ENCODE measurements around the gene FSIP1.

FSIP1 gene

DNA sequence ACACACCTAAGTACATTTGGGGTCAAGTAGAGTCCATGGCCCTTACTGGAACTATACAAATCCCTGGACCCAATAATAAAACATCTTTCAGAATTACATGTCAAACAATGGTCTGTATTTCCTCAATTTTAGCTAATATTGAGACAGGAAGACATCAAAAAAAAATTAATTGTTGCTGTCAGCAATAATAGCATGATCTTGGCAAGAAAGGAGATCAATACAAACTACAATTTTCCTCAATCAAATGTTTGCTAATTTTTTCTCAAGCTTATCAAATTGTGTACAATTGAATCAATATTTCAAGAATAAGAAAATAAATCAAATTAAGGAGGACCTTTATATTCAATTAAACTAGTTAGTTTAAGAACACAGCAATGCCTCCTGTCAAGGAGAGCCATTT lies 62.6 kb downstream of the FSIP1 start:
- DNase-seq (ENCODE audit: low spot score), result no peak

DNA sequence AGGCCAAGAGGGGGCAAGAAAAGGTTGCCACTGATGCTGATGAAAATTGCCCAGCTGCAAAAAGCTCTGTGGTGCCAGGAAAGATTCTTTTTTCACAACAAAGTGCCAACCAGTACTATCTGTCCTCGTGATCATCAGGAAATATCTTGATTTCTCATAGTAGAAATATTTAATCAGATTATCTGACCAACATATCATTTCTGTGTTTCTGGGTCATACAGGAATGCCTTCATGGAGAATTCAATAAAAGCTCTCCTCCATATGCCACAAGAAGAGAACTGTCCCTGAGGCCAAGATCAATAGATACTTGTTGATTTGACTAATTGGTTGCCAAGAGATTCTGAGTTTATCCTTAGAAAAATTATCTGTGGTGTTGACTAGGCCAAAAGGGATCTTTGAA lies 63.5 kb downstream of the FSIP1 start:
- DNase-seq (ENCODE audit: low spot score), result no peak

DNA sequence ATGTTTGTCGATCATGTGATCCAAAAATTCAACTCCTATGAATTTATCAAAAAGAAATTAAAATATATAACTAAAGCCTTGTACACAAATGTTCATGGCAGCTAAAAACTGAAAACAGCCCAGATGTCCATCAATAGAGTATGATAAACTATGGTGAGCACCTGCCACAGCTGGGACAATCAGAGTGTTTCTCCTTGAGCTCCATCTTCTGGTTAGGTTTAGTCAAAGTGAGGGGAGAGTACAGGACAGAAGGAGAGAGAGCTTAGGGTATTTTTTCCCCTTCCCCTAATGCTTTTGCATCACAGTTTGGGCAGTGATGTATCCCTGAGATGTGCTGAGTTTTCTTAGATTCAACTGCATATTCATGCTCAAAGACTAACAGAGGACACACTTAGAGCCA lies 65.5 kb downstream of the FSIP1 start:
- DNase-seq (ENCODE audit: low spot score), result no peak

DNA sequence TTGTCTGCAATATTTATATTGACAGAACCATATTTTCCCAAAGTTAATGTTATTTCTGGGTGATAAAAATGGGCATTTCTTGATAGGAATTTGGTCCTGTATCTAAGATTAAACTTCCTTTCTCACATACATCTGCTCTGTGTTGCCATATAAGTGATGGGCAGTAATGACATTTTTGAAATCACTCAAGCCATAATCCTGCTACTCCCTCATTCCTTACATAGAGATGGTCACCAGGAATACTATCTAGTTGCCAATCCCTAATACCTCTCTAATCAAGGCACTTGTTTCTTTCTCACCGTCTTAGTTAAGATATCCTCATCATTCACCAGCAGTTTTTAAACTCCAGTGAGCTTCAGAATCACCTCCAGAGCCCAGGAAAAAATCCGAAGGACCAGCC lies 68.4 kb downstream of the FSIP1 start:
- DNase-seq (ENCODE audit: low spot score), result no peak

DNA sequence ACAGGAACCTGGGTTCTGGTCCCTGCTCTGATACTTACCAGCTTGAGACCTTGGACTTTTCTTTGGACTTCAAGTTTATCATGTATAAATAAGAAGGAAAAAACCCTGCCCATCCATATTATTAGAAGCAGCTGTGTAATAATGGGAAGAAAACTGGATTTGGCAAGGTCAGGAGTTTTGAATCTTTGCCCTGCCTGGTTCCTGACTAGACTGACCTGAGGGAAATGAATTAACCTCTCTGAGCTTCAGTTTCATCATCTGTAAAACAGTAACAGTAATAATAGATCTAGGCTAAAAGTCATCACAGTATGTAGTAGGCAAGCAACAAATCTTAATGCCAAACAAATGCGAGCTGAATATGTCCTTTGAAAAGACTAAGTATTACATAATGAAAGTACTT lies 68.8 kb downstream of the FSIP1 start:
- DNase-seq (ENCODE audit: low spot score), result no peak

DNA sequence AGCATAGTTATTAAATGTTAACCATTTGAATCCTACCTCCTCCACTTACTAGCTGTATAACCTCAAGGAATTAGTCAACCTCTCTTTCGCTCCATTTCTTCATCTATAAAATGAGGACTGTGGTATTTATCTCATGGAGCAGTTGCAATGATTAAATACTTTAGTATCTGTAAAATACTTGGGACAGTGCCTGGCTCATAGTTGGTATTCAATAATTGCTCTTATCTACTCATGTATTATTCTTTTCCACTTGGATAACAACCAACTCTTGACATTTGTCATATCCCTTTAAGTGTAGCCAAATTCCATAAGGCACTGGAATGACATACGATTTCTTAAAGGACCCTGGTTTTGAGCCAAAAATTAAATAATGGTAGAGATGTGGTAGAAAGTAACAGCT lies 72.0 kb downstream of the FSIP1 start:
- DNase-seq (ENCODE audit: low spot score), result no peak

DNA sequence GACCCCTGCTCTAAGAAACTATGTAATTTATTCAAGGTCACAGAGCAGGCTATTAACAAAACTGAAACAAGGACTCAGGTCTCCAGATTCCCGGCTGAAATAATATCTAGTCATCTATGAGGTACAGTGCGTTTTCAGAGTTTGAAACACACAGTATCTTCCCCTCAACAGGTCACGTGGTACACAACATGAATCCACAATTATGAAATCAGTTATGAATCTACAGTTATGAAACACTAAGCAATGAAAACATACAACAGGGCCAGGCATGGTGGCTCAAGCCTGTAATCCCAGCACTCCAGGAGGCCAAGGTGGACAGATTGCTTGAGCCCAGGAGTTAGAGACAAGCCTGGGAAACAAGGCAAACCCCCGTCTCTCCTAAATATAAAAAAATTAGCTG lies 72.7 kb downstream of the FSIP1 start:
- DNase-seq (ENCODE audit: low spot score), result no peak

DNA sequence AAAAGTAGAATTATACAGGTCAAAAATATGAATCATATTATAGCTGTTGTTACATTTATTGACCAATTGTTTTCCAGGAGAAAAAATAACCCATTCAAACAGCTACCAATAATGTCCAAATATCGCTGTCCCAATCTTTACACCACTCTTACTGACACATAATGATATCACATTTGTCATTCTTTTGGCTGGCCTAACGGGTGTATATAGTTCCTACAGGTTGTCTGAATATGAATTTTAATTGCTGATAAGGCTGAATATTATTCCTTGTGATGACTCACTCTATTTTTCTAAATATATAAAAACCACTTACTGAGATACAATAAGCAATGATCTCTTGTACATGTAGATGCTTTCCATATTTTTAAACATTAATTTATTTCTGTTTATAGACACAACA lies 76.4 kb downstream of the FSIP1 start:
- no peak for DNase-seq (ENCODE audit: low spot score)

DNA sequence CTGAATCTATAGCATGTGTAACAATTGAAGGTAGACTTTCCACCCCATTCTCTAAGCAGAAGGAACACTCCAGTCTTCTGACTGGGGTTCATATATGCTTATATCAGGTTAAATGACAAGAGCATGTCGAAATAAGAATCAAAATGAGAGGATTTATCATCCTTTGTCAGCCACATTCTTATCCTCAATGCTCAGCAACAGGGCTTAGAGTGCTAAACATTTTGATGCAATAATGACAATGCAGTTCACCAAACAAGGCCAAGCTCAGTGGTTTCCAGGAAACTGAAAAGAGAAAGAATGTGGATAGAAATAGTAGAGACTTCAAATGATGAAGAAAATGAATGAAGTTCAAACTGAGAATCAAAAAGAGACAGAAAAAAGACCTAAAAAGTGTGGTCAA lies 78.0 kb downstream of the FSIP1 start:
- DNase-seq (ENCODE audit: low spot score), result peak; percentile 18

DNA sequence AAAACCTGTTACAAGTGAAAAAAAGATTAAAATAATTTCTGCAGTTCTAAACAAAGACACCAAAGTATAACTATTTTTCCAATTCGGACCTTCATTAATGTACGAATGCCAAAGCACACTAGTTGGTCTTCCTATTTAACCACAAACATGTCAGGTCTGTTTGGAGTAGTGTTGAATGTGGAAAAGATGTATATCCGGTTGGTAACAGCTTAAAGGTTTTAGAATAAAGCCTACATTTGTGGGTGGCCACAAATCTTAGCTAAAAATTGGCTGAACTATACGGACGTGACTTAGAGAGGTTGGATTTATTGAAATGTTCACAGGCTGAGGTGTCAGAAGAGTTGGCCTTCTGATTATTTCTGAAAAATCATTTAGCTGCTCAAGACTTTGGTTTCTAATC lies 78.4 kb downstream of the FSIP1 start:
- no peak for DNase-seq (ENCODE audit: low spot score)

DNA sequence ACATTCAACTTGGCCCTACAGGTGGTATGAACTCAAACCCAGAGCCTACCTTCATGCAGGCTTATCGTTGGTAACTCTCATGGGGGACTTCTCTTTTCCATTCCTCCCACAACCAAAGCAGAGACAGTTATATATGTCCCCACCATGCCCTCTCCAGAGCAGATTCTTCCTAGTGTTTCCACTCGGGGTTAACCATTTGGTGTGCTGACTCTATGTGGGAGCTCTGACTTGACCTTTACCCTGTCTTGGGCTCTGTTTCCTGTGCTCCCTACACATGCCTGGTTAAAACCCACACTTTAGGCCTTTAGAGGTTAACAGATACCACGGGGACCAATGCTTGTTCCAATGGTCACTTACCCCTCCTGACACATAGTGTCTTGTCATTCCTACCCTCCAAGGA lies 80.7 kb downstream of the FSIP1 start:
- no peak for DNase-seq (ENCODE audit: low spot score)

DNA sequence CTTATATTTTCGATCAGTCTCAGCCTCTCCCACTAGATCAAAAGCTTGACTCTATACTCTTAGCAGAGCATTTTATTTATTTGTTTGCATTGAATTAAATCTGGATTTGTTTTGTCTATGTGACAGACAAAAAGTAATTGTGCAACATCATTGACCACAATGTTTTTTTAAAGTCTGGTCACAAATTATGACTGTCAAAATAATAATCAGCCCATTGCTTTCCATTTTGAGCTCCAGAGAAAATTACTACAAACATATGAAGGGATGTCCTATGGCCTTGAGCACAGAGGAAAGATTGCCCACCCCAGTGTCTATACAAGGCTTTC lies 82.3 kb downstream of the FSIP1 start:
- DNase-seq (ENCODE audit: low spot score), result no peak

DNA sequence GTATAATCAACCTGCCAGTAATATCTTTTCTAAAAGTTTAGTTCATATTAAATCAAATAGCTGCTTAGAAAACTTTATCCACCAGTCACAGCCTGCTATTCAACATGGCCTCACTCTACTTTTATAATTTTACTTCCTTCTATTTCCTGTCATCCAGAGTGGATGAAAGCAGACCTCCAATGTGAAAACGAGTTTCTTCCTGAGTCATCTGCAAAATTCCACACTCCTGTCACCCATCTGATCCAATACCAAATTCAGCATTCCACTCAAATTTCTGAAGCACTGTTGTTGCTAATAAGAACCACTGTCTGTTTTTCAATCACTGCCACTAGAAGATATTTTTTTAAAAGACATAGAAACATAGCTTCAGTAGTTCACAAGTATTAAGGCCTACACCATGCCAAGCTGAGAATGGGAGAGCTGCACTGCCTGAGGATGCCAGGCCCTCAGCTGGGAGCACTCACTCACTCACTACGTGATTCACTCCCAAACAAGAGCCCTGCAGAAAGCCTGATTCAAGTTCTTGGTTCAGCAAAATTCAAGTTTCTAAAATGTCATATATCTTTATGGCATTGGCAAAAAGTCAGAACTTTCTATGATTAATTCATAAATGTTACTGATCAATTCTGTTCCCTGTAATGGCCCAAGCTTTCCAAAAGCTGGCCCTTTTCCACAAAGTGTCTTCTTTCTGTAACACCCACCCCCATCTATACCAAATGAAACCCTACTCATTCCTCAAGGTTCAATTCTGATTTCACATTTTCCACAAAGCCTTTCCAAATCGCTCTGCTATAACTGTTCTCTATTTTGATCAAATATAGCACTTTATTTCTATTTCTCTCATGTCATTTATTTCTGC lies 82.9 kb downstream of the FSIP1 start:
- DNase-seq (ENCODE audit: low spot score), result peak; percentile 23

DNA sequence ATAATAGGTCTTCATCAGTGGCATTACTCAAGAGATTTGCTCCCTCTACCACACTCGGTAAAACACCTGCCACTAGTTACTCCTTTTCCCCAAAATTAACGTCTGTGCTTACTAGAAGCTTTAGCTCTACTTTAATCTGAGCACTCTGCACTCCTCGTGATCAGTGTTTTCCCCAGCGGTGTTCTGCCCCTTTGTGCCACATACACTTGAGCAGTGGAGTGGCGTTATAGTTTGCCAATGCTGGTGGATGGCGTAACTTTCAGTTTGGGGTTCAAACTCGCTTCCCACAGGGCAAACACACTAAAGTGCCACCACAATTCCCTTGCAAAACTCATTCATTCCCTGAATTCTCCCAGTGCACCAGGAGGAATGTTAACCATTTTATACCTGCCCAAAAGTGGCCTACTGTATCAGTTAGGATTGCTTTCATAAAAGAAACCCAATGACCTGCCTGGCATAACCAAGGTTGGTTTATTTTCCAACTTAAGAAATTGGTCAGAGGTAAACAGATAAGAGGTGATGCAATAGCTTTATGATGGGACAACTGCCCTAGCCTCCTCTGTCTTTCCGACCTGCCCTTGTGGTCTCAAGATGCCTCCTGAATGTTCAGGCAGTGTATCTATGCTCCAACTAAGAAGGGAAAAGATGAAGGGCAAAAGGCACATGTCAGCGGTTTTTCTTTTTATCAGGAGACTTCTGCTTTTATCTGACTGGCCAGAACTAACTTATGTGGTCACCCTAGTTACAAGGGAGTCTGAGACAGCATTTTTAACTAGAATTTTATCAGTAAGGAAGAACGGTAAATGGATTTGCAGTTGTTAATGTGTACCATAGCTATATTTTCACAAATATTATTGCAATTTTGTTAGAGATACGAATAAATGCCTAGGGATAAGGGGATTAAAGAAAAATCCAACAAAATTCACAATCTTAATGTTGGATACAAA lies 83.9 kb downstream of the FSIP1 start:
- no peak for DNase-seq (ENCODE audit: low spot score)

DNA sequence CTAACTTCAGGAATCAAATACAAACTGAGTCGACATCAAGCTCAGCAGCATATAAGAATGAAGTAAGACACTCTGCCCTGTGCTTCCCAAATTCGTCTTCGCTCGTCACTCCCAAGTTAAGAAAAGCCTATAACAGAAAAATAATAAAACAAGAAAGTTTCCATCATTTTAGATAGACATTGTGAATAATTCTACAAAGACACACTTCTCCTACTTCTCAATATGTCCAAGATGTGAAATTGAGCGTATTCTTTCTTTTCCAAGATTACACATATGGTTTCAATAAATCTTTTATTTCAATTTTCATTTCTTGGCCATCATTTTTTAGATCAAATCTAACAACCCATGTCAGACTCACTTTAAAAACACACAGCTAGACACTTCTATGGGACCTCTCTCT lies 85.1 kb downstream of the FSIP1 start:
- DNase-seq (ENCODE audit: low spot score), result no peak

DNA sequence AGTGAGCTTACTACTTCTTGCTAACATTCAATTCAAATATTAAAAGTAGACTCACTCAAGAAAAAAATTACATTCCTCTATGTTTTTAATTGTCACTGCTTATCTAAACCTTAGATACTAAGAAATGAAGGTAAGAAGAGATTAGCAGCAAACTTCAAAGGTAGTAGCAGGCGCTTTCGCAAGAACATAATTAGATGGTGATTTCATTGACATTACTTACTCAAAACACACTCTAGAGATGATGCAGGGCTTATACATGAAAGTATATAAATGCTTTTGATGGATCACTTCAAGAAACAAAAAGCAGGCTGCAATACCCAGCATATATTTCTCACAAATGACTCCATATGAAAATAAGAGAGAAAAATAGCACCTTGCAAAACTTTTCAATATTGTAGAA lies 86.8 kb downstream of the FSIP1 start:
- no peak for DNase-seq (ENCODE audit: low spot score)

DNA sequence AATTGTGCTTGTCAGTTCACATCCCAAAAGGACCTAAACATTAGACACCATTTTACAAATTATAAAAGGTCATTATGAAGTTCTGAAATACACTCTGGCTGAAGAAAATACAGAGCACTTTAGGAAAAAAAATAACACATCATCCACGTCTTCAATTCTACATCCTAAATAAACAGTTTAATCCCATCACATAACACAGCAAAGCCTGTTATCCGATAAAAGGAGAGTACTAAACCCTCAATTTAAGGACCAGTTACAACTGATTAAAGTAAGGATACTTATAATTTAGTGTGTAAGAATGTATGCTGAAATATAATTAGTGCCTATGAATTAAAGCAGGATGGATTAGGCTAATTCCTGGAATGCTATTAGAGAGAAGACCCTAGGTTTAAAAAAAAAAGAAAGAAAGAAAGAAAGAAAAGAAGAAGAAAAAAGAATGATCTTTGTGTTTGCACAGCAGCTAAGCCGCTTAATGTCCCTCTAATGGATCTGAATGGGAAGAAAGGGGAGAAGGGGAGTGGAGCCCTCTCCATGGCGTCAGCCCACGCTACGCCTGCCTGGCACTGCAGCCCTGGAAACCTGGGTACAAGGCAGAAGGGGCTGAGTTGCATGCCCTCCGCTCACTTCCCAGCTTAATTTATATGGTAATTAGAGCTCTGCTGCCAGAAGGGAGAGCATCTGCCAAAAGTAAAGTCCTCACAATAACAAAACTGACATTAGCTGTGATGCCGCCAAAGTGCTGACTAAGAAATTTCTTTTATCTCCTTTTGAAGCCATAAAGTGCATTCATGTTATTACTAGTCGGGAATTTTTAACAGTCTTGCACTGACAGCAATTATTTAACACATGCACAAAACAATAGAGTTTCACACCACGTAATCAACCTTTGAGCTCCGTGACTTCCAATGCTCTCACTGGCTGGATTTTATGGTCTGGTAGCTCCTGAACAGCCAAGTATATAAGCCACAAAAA lies 90.0 kb downstream of the FSIP1 start:
- DNase-seq (ENCODE audit: low spot score), result no peak

DNA sequence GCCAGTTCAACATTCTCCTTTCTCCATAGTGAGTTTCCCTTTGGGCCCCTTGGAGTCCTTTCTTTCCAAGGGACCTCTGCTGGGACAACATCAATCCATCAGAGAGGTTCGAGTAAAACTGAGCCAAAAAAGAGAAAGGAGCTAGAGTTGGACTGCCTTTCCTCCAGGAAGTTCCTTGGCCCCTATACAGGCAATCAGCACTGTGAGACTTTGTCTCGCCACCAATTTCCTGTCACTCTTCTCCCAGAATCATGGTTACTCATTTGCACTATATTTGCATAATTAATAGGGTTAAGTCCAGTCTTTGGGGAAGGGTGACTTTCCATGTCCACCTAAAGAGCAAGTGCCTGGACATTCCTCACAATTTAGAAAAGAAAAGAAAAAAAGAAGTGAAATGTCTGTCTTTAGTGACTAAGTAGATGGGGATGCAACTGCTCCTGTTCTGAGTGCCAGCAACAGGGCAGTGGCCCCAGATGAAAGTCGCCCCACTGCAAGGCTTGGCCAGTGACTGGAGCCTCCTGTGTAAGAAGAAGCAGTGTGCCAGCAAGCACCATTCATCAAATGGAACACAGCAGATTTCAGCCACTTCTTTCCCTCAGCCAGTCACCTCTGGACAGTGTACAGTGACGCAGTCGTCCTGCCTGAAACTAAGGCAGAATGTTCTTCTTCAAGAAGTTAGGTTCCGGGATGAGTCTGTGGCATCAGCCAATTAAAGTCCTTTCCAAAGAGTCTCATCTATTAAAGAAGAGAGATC lies 91.6 kb downstream of the FSIP1 start:
- no peak for DNase-seq (ENCODE audit: low spot score)

DNA sequence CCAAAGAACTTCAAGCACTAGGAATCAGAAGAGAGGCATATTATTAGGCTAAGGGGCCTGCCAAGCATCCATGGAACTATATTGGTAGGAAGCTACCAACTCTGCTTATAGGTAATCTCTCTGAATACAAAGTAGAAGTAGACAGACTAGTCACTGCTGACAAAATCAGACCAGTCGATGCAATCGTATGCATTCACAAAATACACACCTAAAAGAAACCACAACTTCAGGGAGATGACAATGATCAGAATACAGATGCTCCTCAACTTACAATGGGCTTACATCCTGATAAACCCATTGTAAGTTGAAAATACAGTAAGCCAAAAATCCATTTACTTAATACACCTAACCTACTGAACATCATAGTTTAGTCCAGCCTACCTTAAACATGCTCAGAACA lies 94.7 kb downstream of the FSIP1 start:
- no peak for DNase-seq (ENCODE audit: low spot score)

DNA sequence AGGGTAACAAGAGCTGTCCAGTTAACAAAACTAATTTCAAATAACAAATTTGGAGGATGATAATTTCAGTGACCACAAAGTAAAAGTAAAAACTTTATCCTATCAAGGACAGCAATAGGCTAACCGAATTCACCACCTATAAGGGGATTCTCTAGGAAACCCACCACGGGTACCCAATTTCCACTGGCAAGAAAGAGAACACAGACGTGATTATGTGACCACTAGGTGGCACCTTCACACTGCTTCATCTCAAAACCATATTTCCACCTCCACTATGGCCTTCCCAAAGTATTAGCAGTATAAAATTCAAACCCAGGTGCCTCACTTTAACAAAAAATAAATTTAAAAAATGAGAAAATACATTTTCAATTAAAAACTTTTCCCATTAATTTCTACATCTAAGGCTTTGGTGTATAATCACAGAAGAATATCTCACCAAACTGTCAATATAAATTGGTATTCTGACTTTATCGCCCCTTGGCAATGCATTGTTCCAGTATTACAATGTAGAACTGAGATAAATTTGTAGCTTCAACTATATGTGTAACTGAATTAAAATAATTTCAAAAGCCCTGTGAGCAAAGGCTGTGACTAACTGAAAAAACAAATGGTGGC lies 96.5 kb downstream of the FSIP1 start:
- peak; percentile 44 for DNase-seq (ENCODE audit: low spot score)

DNA sequence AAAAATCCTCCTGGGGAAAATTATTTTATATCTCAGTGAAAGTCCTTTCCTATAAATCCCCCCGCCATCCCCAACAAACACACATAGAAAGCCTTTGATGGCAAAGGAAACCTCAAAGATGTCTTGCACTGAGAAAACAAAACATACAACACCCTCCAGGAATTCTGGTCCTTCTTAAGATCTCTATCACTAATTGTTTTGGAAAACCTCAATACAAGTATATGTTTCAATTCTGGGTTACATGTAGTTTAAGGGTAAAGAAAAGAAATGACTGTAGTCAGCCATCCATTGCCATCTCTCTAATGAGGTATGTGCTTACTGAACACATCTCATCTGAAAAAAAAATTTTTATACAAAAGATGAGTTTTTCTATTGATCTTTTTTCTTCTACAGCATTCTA lies 97.3 kb downstream of the FSIP1 start:
- DNase-seq (ENCODE audit: low spot score), result no peak

All from AG08396 (cell line).